CD4-positive, alpha-beta T cell treated with Interleukin-4 for 4 hours (primary cell): Measurements from ENCODE around the gene SCYL2.
A peak's percentile ranks its signal among the peaks of the same experiment; 100 is the strongest.
"Not testable (repeated sequence)": the region's sequence is repeated elsewhere in the genome, so short reads cannot be mapped to it uniquely, and the experiment has no call there.

ENCODE experiments used
- DNase-seq: peaks from one replicate; pipeline ENCODE4 v3.0.0-alpha.2; 2020

The SCYL2 gene, protein sequence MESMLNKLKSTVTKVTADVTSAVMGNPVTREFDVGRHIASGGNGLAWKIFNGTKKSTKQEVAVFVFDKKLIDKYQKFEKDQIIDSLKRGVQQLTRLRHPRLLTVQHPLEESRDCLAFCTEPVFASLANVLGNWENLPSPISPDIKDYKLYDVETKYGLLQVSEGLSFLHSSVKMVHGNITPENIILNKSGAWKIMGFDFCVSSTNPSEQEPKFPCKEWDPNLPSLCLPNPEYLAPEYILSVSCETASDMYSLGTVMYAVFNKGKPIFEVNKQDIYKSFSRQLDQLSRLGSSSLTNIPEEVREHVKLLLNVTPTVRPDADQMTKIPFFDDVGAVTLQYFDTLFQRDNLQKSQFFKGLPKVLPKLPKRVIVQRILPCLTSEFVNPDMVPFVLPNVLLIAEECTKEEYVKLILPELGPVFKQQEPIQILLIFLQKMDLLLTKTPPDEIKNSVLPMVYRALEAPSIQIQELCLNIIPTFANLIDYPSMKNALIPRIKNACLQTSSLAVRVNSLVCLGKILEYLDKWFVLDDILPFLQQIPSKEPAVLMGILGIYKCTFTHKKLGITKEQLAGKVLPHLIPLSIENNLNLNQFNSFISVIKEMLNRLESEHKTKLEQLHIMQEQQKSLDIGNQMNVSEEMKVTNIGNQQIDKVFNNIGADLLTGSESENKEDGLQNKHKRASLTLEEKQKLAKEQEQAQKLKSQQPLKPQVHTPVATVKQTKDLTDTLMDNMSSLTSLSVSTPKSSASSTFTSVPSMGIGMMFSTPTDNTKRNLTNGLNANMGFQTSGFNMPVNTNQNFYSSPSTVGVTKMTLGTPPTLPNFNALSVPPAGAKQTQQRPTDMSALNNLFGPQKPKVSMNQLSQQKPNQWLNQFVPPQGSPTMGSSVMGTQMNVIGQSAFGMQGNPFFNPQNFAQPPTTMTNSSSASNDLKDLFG

DNA sequence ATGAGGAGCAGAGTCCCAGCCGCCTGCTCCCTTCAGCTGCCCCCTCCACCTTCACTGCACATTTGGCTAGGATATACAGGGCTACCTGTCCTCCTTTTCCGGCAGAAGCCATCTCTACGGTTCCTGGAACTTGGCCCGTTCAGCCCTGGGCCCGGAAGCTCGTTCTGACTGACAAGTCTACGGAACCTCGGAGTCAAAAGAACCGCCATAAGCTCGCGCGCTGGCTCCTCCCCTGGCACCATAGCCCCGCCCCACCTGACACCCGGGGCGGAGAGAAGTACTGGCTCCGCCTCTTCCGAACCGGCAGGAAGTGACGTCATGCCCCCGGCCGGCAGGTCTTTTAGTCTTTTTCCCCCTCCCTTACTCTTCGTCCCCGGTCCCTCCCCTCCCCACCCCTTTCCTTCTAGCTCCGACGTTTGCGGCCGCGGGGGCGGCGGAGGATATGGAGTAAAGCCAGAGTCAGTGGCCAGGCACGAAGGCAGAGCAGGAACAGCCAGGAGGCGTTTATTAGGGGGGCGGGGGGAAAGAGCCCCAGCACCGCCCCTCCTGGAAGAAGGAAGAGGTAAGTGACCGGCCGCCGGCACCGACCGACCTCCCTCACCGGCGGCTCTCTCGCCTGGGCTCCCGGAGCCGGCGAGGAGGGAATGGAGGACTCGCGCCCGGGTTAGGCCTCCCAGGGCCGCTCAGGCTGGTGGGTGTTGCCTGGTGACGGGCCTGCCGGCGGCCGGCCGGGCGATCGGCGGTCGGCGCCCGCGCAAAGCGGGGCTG, at the start of gene SCYL2, which contains the start of gene DEPDC4:
Gene SCYL2 (plus strand): TSS at position 343 of the 768 bp plus-strand sequence. CDS start 15,794 bp downstream, outside the sequence.
Gene DEPDC4 (minus strand): TSS at position 245 of the 768 bp plus-strand sequence. CDS start 3 bp downstream, at position 242.
- DNase-seq: peak; percentile 90

GRCh38 chr12:100219328-100220109, 47.5 kb upstream of the SCYL2 start:
- DNase-seq: no peak

DNA sequence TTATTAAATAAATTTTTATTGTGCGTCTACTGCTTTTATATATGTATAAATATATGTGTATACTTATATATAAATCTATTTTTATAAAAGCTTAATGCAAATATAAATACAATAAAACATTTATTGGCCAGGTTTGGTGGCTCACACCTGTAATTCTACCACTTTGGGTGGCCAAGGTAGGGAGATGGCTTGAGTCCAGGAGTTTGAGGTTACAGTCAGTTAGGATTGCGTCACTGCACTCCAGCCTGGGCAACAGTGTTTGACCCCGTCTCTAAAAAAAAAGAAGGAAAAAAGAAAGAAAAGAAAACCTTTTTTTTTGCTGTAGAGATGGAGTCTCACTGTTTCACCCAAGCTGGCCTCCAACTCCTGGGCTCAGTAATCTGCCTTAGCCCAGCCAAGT, 45.5 kb upstream of the SCYL2 start:
- no peak for DNase-seq

- DNase-seq: not testable (repeated sequence)
Measured at GRCh38 chr12:100222173-100222572, 44.8 kb upstream of the SCYL2 start.

DNA sequence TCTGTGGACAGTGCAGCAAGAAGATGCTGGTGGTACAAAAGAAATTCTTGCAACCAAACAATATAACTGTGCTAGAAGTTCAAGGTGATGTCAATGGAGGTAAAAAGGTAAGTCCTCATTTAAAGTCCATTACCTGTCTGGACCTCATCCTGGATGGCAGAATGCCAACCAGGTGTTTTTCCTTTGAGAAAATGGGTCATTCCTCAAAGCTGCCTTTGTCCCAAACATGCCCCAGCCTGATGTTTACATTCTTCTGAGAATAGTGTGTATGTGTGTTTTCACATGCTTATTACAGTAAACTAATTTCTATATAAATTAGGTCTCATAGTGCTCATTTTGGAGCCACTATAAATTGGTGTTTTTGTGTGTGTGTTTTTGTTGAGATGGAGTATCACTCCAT, 41.5 kb upstream of the SCYL2 start:
- DNase-seq: no peak

- no peak for DNase-seq
Measured at GRCh38 chr12:100229036-100229635, 37.8 kb upstream of the SCYL2 start.

- DNase-seq: no peak
Measured at GRCh38 chr12:100229876-100230275, 37.1 kb upstream of the SCYL2 start.

- DNase-seq: not testable (repeated sequence)
Measured at GRCh38 chr12:100231873-100232272, 35.1 kb upstream of the SCYL2 start.

DNA sequence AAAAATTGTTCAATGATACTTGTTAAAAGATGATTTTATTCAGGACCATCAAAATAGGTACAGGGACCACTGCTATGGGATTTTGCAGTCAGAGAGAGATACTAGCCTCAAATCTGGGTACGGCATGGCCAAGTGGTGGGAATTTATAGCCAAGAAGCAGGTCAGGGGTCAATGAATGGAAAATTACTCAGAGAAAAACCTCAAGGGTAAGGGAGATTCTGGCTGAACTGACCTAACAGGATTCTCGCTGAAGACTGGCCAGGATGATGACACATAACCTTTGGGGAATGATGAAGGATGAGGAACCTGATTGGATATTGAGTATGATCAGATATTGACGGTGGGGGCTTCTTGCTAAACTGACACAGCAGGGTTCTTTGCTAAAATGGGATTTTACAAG, 32.8 kb upstream of the SCYL2 start:
- DNase-seq: no peak

DNA sequence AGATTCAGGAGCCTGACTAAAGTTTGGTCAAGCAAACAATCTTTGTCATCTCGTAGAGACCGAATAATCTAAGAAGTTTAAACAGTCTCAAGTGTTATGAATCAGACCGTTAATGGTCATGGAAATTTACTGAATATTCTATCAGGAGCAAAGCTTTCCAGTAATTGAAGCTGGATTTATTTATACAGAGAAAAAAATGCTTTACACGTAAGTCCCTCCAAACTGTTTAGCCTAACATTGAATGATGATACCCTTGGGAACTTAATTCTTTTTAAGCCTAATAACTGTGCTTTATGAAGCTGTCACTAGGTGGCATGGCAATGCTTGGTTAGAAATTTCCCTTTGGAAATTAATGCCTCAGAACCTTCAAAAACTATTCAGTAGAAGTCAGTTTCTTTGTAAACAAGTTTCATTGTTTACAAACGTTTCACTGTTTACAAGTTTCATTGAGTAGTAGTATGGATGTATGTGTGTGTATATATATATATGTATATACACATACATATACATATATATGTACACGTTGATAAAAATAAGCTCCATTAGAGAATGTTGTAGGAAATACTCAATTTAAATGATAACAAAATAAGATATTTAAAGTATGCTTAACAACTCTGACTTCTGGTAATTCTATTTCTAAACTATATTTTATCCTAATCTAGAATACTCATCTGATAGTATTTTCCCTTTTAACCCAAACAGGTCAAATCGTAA, 32.2 kb upstream of the SCYL2 start:
- DNase-seq: peak; percentile 10

DNA sequence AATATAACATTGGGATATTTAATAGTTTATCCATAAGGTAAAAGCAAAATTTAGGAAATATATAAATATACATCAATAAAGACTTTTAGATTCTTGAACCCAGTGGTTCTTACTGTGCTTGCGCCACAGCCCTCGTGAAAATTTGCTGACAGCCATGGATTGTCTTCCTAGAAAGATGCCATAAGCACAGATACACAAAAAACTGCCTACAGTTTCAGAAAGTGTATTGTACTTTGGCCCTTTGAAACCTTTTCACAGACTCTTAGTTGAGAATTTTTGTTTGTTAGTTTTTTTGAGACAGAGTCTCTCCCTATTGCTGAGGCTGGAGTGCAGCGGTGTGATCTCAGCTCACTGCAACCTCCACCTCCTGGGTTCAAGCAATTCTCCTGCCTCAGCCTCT, 28.2 kb upstream of the SCYL2 start:
- DNase-seq: no peak

DNA sequence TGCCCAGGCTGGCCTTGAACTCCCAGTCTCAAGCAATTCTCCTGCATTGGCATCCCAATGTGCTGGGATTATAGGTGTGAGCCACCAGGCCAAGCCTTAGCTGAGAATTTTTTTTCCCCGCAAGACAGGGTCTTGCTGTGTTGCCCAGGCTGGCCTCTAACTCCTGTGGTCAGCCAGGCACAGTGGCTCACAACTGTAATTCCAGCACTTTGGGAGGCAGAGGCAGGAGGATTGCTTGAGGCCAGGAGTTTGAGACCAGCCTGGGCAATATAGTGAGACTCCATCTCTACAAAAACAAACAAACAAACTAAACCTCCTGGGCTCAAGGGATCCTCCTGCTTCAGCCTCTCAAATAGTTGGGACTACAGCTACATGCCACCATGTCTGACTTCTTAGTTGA, 27.4 kb upstream of the SCYL2 start:
- DNase-seq: no peak

DNA sequence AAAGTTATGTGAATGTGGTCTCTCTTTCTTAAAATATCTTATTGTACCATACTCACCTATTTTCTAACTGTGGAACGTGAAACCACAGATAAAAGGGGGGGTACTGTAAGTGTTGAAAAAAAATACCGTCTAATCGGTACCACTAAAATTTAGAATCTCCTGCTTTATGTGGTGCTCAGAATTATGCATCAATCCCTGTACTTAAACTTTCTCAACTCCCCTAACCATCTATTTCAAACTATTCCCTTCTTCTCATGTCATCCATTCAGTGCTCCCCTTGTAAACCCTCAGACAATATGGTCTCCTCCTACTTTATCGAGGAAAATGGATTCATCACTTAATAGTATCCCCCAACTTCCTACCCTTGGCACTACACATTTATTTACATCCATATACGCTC, 23.8 kb upstream of the SCYL2 start:
- DNase-seq: no peak

DNA sequence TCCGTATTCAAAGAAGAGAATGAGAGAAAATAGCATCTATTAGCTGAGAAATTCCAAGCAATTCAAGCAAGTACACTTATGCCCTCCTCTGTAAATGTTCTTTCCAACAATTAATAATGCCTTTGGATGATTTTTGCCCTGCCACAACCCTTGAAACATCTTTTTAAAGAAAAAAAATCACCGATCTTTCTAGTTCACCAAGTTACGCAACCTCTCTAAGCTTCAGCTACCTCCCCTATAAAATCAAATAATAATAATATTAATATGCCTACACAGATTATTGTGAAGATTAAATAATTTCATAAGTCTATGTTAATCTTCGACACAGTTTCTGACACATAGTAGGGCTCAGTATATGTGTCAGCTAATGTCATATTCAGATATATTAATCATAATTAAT, 19.2 kb upstream of the SCYL2 start:
- DNase-seq: no peak

- no peak for DNase-seq
Measured at GRCh38 chr12:100248886-100249285, 18.1 kb upstream of the SCYL2 start.

DNA sequence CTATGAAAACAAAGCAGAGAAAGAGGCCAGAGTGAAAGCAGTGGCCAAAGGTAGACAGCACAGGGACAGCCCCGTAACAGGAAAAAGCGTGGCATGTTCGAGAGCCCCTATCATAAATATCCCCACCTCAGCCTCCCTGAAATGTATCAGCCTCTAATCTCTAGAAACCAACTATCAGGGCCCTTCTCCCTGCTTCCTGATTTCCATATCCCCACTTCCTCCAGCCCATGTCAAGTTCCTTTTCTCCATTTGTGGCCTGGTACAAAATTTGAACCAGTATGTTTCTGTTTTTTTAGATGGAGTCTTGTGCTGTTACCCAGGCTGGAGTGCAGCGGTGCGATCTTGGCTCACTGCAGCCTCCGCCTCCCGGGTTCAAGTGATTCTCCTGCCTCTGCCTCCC, 17.0 kb upstream of the SCYL2 start:
- no peak for DNase-seq

- no peak for DNase-seq
Measured at GRCh38 chr12:100251917-100252316, 15.1 kb upstream of the SCYL2 start.

DNA sequence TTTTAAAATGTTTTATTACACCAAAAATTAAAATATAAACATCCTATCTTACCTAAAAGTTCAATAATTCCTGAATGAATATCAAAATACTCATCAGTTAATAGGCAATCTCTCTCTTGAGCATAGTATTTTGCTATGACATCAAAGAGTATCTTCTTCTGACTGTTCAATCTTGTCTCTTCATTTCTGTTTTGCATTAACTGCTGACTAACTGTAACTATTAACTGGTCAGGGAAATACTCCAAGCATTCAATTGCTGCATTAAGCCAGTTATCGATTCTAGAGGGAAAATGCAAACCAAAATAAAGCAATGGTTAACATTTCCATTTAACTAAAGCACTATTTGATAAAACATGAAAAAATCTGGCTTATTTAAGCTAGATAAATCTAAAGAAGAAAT, 13.5 kb upstream of the SCYL2 start:
- no peak for DNase-seq

GRCh38 chr12:100254876-100255275, 12.1 kb upstream of the SCYL2 start:
- no peak for DNase-seq

GRCh38 chr12:100258127-100258526, 8.8 kb upstream of the SCYL2 start:
- DNase-seq: no peak

GRCh38 chr12:100263131-100263530, 3.8 kb upstream of the SCYL2 start:
- no peak for DNase-seq
